ENCODE measurements around the gene TOMT. TPM values are rescaled to one million over a fixed set of nuclear protein-coding genes. Genes with fewer than 3 reads are reported as not detected.

TOMT gene
- total RNA-seq, 1 donor from 2014 or later = not detected

DNA sequence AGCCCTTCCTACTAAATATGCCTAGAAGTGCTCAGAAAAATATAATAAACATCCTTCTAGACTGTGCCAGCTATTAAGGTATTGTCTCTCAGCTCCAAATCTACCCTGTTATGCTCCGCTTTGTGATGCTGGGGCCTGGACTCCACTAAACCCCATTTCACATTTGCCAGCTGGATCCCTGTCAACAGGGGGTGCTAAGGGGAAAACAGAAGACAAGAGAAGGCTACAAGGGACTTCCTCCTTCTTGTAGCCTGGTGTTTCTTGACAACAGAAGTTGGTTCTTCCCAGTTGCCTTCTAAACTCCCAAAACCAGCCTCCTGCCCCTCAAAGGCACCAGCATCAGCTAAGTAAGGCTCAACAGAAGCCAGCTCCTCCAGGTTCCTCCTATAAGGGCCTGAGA is 30.6 kb upstream of the TOMT start:
- Histone ChIP-seq H3K27me3 (no peaks in the 10 kb centered on the region), H3K36me3 (peaks cover 0 to 2% of the 10 kb centered on the region in 2 donors), H3K4me1 (peaks cover 6 to 24% of the 10 kb centered on the region in 2 donors), H3K27ac (no peak overlapping the region), H3K4me3 (no peak overlapping the region), H3K9me3 (no peaks in the 10 kb centered on the region)
- no peak for TF ChIP-seq CTCF (IDR thresholded peaks at IDR 0.05)
- intact Hi-C loops (cut with DNase I) = no loop called here
- DNase-seq (ENCODE audit: low spot score in 2 of 2) = no peak

DNA sequence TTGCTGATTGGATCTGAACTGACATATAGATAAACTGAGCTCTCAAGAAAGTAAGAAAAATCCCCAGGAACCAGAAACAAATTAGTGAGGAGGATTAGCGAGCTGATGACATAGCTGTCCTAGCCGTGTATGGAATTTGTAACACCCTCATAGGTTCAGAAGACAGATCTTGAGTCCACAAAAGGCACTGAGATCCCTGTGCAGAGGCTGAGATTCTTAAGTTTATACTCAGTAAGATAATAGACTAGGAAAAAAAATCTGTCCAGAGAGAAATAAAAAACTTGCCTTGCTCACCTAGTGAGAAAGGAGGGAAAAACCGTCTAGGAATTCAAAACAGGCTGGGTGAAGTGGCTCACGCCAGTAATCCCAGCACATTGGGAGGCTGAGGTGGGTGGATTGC is 30.0 kb upstream of the TOMT start:
- intact Hi-C loops (cut with DNase I) = no loop called here
- peaks cover 6 to 18% of the 10 kb centered on the region in 2 donors for H3K4me1 ChIP-seq
- peaks cover 0 to 2% of the 10 kb centered on the region in 2 donors for H3K36me3 ChIP-seq
- TF ChIP-seq CTCF (IDR thresholded peaks at IDR 0.05) = no peak
- H3K27me3 ChIP-seq = no peaks in the 10 kb centered on the region
- no peaks in the 10 kb centered on the region for H3K9me3 ChIP-seq
- no peak for DNase-seq (ENCODE audit: low spot score in 2 of 2)
- H3K27ac ChIP-seq = no peak overlapping the region
- H3K4me3 ChIP-seq = no peak overlapping the region

DNA sequence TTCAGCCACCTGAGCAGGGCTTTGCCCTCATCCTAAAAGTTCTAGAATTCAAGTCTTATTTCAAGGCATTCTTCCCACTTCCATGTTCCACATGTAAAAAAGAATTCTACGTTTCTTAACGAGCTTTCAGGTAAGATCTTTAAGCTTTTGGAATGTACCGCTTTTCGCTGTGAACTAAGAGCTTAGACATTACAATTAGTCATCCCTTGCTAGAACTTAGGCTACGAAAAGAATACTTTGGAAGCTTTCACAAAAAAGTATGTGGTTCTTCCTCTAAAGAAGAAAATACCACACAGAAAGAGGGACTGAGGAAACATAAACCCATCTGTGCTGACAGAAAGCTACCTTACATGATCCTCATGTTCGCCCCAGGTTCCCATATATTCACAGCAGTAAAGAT is 27.2 kb upstream of the TOMT start:
- no peak for DNase-seq (ENCODE audit: low spot score in 2 of 2)
- Histone ChIP-seq H3K4me1 (peaks cover 5 to 14% of the 10 kb centered on the region in 2 donors), H3K4me3 (no peak overlapping the region), H3K27me3 (no peaks in the 10 kb centered on the region), H3K27ac (peak overlapping the region; percentile 86 to 91), H3K9me3 (no peaks in the 10 kb centered on the region), H3K36me3 (peaks cover 0 to 2% of the 10 kb centered on the region in 2 donors)
- intact Hi-C loops (cut with DNase I) = no loop called here
- no peak for TF ChIP-seq CTCF (IDR thresholded peaks at IDR 0.05)

- no peaks in the 10 kb centered on the region for H3K9me3 ChIP-seq
- no peak for TF ChIP-seq CTCF (IDR thresholded peaks at IDR 0.05)
- peak overlapping the region; percentile 86 to 91 for H3K27ac ChIP-seq
- H3K36me3 ChIP-seq = peaks cover 0 to 2% of the 10 kb centered on the region in 2 donors
- intact Hi-C loops (cut with DNase I) = loop anchor here (1.0 kb wide), 4 partner anchors 10 to 40 kb away; partner anchors contain the start of genes ANAPC15 and LAMTOR1
- H3K4me3 ChIP-seq = peak overlapping the region; percentile 82 to 90
- no peaks in the 10 kb centered on the region for H3K27me3 ChIP-seq
- peak in 1 of 2 donors; percentile 62 for DNase-seq (ENCODE audit: low spot score in 2 of 2)
- H3K4me1 ChIP-seq = peaks cover 5 to 14% of the 10 kb centered on the region in 2 donors
Observed at GRCh38 chr11:72079819-72080325, 25.9 kb upstream of the TOMT start.

GRCh38 chr11:72080326-72081183 is 25.2 kb upstream of the TOMT start, which contains the start of the genes LRRC51 and NUMA1:
Gene LRRC51, plus strand, starts transcription at chr11:72080850. Its CDS starts 8,234 bp downstream, at chr11:72089084.
Gene NUMA1, minus strand, starts transcription at chr11:72080542. Its CDS starts 44,599 bp downstream, at chr11:72035943.
- Histone ChIP-seq H3K27ac (peak within 1 kb of the TSS; percentile 89 to 91), H3K9me3 (no peaks in the 10 kb centered on the region), H3K4me3 (peak within 1 kb of the TSS; percentile 82 to 90), H3K27me3 (no peaks in the 10 kb centered on the region), H3K36me3 (no peaks in the 10 kb centered on the region), H3K4me1 (peaks cover 5 to 14% of the 10 kb centered on the region in 2 donors)
- no peak for TF ChIP-seq CTCF (IDR thresholded peaks at IDR 0.05)
- intact Hi-C loops (cut with DNase I) = loop anchor here (1.0 kb wide), 4 partner anchors 10 to 40 kb away; partner anchors contain the start of genes ANAPC15 and LAMTOR1
- peak; percentile 100 for DNase-seq (ENCODE audit: low spot score in 2 of 2)

Measured in ascending aorta (tissue), 2 donors.